Prostate gland (tissue), 2 donors: ENCODE data around the gene ZNF518B. TPM values are rescaled to one million over a fixed set of nuclear protein-coding genes. Genes with fewer than 3 reads are reported as not detected.
A peak's percentile ranks its signal among the peaks of the same experiment; 100 is the strongest.
"Not testable (repeated sequence)": the region's sequence is repeated elsewhere in the genome, so short reads cannot be mapped to it uniquely, and the experiment has no call there.

Source experiments
- DNase-seq: peaks from one replicate; pipeline ENCODE4 v3.0.0-alpha.2; 2019; ENCODE audit warnings: low spot score
- H3K27ac ChIP-seq, 2 donors: fragments of 200-600 bp; sonication (generic); 2 replicates each; pipeline ENCODE4 v1.5.1; 2017 to 2019
- H3K27me3 ChIP-seq: fragments of 200-600 bp; sonication (generic); replicated peaks from 2 replicates; pipeline ENCODE4 v1.5.1; 2019; ENCODE audit not compliant: insufficient read depth
- H3K36me3 ChIP-seq, 2 donors: fragments of 200-600 bp; sonication (generic); 1 replicate in 1 of 2; 2 replicates in 1 of 2; pipeline versions ENCODE4 v1.5.1 to v1.8.1; 2017 to 2019
- H3K4me1 ChIP-seq: fragments of 200-600 bp; sonication (generic); replicated peaks from 2 replicates; pipeline ENCODE4 v1.5.1; 2019
- H3K4me3 ChIP-seq, 2 donors: fragments of 200-600 bp; sonication (generic); 2 replicates each; pipeline ENCODE4 v1.5.1; 2017 to 2019
- H3K9me3 ChIP-seq: fragments of 200-600 bp; sonication (generic); 2 replicates; pipeline ENCODE4 v1.5.1; 2017
- POLR2A ChIP-seq: fragments of 450-650 bp; IDR thresholded peaks from one replicate; pipeline ENCODE4 v1.6.1; 2016; ENCODE audit warnings: antibody characterized with exemption, mild to moderate bottlenecking
- POLR2AphosphoS5 ChIP-seq: sonication (generic); formaldehyde crosslinking; IDR thresholded peaks from one replicate; pipeline ENCODE4 v1.6.1; 2017; ENCODE audit warnings: antibody characterized with exemption
- WGBS: methylation state at CpG from one replicate; pipeline ENCODE4 v1.1.5; 2018; 5-methylcytosine and 5-hydroxymethylcytosine counted together
- intact Hi-C: fragments of 100-400 bp; cut with DNase I; formaldehyde crosslinking; loops from one replicate; pipeline ENCODE4 v1.14.2; 2022
- total RNA-seq, 2 donors: library from RNA; depleted of rRNA; stranded (reverse); fragments of >200 nt; gene quantifications; one replicate each; pipeline ENCODE4 v1.1.0, GENCODE V29; 2016
- TF ChIP-seq, protein P1 (sequence below), 4 experiments: fragments of 200-600 bp in 2 of 4; fragments of 450-650 bp in 2 of 4; sonication (generic) in 2 of 4; IDR thresholded peaks; 1 replicate in 3 of 4; 2 replicates in 1 of 4; pipeline ENCODE4 v1.5.1; 2016 to 2019; ENCODE audit warnings: antibody characterized with exemption in 4 of 4, mild to moderate bottlenecking in 2 of 4, moderate library complexity in 2 of 4

The ZNF518B gene
- total RNA-seq, 2 donors from 2014 or later: 23.3 to 60.4 TPM

DNA sequence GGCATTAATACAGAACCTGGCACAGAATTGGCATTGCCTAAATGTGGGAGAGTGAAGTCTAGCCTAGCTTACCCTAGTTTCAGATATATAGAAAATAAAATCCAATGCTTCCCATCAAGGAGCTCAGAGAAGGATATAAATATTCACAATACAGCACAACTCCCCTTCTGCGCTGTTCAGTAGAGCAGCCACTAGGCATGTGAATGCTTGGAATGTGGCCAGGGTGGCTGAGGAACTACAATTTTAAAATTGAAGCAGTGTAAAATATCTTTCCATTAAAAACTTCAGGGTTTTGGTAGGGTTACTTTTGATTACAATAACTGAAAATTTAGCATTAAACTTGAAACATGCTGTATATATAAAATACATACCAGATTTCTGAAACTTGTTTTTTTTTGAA, 19.5 kb downstream of the ZNF518B start:
- Histone ChIP-seq H3K4me1 (no peaks in the 10 kb centered on the region), H3K9me3 (no peaks in the 10 kb centered on the region), H3K36me3 (no peaks in the 10 kb centered on the region), H3K27ac (no peak overlapping the region), H3K4me3 (no peak overlapping the region), H3K27me3 (no peaks in the 10 kb centered on the region)
- intact Hi-C loops: no loop called here
- DNase-seq: no peak
- 0% methylated on average over 1 of the region's 1 CpG for WGBS
- TF ChIP-seq, protein P1, sequence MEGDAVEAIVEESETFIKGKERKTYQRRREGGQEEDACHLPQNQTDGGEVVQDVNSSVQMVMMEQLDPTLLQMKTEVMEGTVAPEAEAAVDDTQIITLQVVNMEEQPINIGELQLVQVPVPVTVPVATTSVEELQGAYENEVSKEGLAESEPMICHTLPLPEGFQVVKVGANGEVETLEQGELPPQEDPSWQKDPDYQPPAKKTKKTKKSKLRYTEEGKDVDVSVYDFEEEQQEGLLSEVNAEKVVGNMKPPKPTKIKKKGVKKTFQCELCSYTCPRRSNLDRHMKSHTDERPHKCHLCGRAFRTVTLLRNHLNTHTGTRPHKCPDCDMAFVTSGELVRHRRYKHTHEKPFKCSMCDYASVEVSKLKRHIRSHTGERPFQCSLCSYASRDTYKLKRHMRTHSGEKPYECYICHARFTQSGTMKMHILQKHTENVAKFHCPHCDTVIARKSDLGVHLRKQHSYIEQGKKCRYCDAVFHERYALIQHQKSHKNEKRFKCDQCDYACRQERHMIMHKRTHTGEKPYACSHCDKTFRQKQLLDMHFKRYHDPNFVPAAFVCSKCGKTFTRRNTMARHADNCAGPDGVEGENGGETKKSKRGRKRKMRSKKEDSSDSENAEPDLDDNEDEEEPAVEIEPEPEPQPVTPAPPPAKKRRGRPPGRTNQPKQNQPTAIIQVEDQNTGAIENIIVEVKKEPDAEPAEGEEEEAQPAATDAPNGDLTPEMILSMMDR (IDR thresholded peaks at IDR 0.05): no peak
- TF ChIP-seq POLR2A (no peak), POLR2AphosphoS5 (no peak)

DNA sequence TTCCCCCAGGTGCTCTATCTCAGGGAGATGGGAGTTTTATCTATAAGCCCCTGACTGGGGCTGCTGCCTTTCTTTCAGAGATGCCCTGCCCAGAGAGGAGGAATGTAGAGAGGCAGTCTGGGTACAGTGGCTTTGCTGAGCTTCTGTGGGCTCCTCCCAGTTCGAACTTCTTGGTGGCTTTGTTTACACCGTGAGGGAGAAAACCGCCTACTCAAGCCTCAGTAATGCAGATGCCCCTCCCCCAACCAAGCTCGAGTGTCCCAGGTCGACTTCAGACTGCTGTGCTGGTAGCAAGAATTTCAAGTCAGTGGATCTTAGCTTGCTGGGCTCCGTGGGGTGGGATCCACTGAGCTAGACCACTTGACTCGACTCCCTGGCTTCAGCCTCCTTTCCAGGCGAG, 29.5 kb downstream of the ZNF518B start:
- 76% methylated on average over 8 of the region's 8 CpGs for WGBS
- H3K4me1 ChIP-seq, H3K27ac ChIP-seq, intact Hi-C loops, H3K27me3 ChIP-seq, DNase-seq, H3K4me3 ChIP-seq, H3K9me3 ChIP-seq, H3K36me3 ChIP-seq: not testable (repeated sequence)

DNA sequence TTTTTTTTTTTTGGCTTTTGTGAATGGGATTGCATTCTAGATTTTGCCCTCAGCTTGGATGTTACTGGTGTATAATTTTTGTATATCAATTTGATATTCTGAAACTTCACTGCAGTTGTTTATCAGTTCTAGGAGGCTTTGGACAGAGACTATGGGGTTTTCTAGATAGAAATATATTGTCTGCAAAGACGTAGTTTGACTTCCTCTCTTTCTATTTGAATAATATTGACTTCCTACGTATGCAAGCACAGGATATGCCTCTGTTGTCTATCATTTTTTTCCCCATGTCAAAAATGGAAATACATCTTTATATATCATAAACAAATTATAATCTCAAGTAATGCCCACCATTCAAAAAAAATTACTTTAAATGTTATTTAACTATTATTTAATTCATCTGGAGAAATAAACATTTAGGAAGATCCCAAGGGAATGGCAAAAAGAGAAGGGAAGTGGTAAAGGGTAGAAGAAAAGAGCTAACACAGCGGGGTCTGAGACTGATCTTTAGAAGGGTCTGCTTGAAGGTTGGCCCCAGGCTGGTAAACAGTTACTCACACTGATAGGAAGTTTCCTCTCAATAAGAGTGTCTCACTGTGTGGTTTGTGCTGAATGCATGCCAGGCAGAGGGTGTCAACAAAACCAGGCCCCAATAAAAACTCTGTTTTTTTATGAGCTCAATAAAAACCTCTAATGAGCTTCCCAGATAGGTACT, 35.7 kb downstream of the ZNF518B start:
- Histone ChIP-seq H3K36me3 (no peaks in the 10 kb centered on the region), H3K27ac (no peak overlapping the region), H3K9me3 (no peaks in the 10 kb centered on the region), H3K4me1 (no peaks in the 10 kb centered on the region), H3K27me3 (no peaks in the 10 kb centered on the region), H3K4me3 (no peak overlapping the region)
- TF ChIP-seq, protein P1 (IDR thresholded peaks at IDR 0.05): no peak
- no peak for TF ChIP-seq POLR2A
- TF ChIP-seq POLR2AphosphoS5: no peak
- peak; percentile 23 for DNase-seq
- intact Hi-C loops: no loop called here
- WGBS: 68% methylated on average over 3 of the region's 3 CpGs

DNA sequence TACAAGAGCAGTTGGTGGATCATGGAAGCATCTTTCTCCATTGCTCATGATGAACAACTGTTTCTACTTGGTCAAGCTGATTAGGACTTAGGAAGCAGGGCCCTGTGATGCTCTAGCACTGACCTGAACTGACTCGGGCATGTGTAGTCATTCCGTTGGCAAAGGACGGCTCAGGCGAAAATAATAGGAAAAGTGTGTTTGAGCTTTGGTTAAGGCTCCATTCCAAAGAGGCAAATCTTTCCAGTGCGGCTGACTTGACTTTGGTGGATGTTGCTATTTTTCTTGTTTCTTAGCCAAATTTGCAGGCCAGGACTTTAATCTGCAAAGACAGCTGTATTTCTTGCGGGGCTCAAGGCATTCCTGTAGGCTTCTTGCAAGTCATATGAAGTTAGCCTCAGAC, 39.5 kb downstream of the ZNF518B start:
- intact Hi-C loops: no loop called here
- no peaks in the 10 kb centered on the region for H3K4me1 ChIP-seq
- no peaks in the 10 kb centered on the region for H3K9me3 ChIP-seq
- H3K27me3 ChIP-seq: no peaks in the 10 kb centered on the region
- WGBS: 70% methylated on average over 6 of the region's 6 CpGs
- H3K27ac ChIP-seq: no peak overlapping the region
- no peaks in the 10 kb centered on the region for H3K36me3 ChIP-seq
- no peak for DNase-seq
- TF ChIP-seq POLR2AphosphoS5: no peak
- TF ChIP-seq, protein P1 (IDR thresholded peaks at IDR 0.05): no peak
- no peak for TF ChIP-seq POLR2A
- H3K4me3 ChIP-seq: no peak overlapping the region

DNA sequence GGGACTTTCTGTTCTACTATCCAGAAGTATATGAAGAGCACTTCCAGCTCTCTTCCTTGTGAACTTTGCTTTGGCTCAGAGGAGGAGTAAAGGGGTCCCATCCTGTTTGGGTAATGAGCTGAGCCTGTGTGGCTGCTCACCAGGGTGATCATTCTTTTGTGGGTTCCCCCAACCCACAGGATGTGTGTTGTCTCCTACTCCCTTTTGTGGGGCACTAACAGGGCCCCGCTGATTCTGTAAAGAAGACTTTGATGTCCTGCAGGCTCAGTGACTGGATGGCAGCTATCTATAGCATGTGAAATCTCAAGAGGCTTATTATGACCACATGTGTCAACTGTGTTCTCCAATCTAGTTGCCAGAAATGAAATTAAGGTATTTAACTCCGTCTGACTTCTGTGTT, 40.8 kb downstream of the ZNF518B start:
- WGBS: 46% methylated on average over 2 of the region's 2 CpGs
- TF ChIP-seq POLR2AphosphoS5 (no peak), POLR2A (no peak)
- TF ChIP-seq, protein P1 (IDR thresholded peaks at IDR 0.05): no peak
- no peaks in the 10 kb centered on the region for H3K9me3 ChIP-seq
- H3K27ac ChIP-seq: peak overlapping the region in 1 of 2 donors; percentile 8
- no peaks in the 10 kb centered on the region for H3K36me3 ChIP-seq
- H3K27me3 ChIP-seq: no peaks in the 10 kb centered on the region
- no peak overlapping the region for H3K4me3 ChIP-seq
- no peaks in the 10 kb centered on the region for H3K4me1 ChIP-seq
- intact Hi-C loops: no loop called here
- DNase-seq: no peak
